BJ (cell line): ENCODE measurements around the gene IQGAP1. TPM values are rescaled to one million over a fixed set of nuclear protein-coding genes. Genes with fewer than 3 reads are reported as not detected.
"Not testable (repeated sequence)": the region's sequence is repeated elsewhere in the genome, so short reads cannot be mapped to it uniquely, and the experiment has no call there.

Source experiments
- CTCF ChIA-PET: fragments of 350-600 bp; formaldehyde crosslinking; extraction: SDS; loops from one replicate; lab custom pipeline; 2021; ENCODE audit warnings: antibody characterized with exemption, inconsistent platforms; lab: Yijun Ruan, JAX
- POLR2A ChIA-PET: fragments of 300-600 bp; sonication (Branson Sonifier 250); formaldehyde crosslinking; extraction: SDS; loops from one replicate; lab custom pipeline; 2021; ENCODE audit warnings: antibody characterized with exemption; lab: Charles Lee
- DNase-seq: peaks from one replicate; pipeline ENCODE4 v3.0.0-alpha.2; 2011; ENCODE audit warnings: low read depth
- H3K27me3 ChIP-seq: 2 replicates; pipeline ENCODE4 v1.6.0; 2011; ENCODE audit warnings: low read length; ENCODE audit not compliant: control insufficient read depth, insufficient read depth
- H3K36me3 ChIP-seq: 2 replicates; pipeline ENCODE4 v1.5.1; 2011; ENCODE audit warnings: low read length; ENCODE audit not compliant: control insufficient read depth, insufficient read depth
- H3K4me3 ChIP-seq: 2 replicates; pipeline ENCODE4 v1.5.1; 2011; ENCODE audit warnings: low read depth, mild to moderate bottlenecking, control low read depth, low read length
- polyA plus RNA-seq: library from polyadenylated mRNA; depleted of rRNA; stranded (reverse); fragments of >200 nt; gene quantifications from 2 replicates; pipeline ENCODE4 v1.2.3, GENCODE V29; 2011
- TF ChIP-seq, protein P1 (sequence below): IDR thresholded peaks from 2 replicates; pipeline ENCODE4 v1.5.1; 2011; ENCODE audit warnings: low read depth, mild to moderate bottlenecking, control low read depth, inconsistent platforms, low read length, moderate library complexity; ENCODE audit not compliant: insufficient read depth

IQGAP1 gene
- polyA plus RNA-seq, 1 experiment, result 88.7 TPM

DNA sequence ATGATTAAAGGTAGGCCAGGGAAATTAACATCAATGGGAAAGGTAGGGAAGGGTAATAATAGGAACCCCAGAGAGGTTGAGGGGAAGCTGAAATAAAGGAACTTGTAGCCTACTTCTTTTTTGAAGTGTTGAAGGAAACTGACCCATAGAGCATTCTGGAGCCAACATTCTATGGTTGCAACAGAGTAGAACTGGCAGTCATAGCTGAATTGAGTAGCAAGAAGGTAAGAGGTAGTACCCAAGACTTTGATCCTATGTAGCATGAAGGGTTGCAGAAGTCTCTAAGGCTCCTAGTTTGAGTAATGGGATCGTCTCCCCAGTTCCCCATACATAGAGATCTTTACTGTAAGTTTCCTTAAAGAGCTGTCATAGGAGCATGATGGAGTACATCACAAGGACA is 43.4 kb upstream of the IQGAP1 start:
- no peak for DNase-seq
- H3K27me3 ChIP-seq, result no peaks in the 10 kb centered on the region
- CTCF ChIA-PET, result interaction anchor here (0.6 to 1.6 kb wide), 4 partner anchors 8 to 392 kb away, joined by 3 to 7 read pairs (median 3); no protein-coding TSS in a partner anchor
- TF ChIP-seq, protein P1, sequence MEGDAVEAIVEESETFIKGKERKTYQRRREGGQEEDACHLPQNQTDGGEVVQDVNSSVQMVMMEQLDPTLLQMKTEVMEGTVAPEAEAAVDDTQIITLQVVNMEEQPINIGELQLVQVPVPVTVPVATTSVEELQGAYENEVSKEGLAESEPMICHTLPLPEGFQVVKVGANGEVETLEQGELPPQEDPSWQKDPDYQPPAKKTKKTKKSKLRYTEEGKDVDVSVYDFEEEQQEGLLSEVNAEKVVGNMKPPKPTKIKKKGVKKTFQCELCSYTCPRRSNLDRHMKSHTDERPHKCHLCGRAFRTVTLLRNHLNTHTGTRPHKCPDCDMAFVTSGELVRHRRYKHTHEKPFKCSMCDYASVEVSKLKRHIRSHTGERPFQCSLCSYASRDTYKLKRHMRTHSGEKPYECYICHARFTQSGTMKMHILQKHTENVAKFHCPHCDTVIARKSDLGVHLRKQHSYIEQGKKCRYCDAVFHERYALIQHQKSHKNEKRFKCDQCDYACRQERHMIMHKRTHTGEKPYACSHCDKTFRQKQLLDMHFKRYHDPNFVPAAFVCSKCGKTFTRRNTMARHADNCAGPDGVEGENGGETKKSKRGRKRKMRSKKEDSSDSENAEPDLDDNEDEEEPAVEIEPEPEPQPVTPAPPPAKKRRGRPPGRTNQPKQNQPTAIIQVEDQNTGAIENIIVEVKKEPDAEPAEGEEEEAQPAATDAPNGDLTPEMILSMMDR, result no peak
- no peak overlapping the region for H3K4me3 ChIP-seq
- no peaks in the 10 kb centered on the region for H3K36me3 ChIP-seq
- POLR2A ChIA-PET, result no interaction called here

DNA sequence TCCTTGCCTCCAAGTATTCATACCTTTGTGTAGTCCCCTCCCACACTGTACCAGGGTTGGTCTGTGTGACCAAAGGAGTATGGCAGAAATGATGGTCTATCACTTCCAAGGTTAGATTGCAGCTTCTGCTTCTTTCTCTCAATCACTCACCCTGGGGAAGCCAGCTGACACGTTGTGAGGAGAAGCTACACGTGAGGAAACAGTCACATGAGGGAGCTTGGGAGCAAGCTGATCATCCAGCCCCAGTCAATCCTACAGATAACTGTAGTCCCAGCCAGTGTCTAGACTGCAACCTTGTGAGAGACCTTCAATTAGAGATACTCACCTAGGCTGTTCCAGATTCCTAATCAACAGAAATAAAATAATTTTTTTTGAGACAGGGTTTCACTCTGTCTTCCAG is 42.2 kb upstream of the IQGAP1 start:
- Histone ChIP-seq H3K27me3 (no peaks in the 10 kb centered on the region; the same call in 1 of the 2 replicates), H3K4me3 (no peak overlapping the region), H3K36me3 (no peaks in the 10 kb centered on the region)
- TF ChIP-seq, protein P1, result no peak
- ChIA-PET POLR2A (no interaction called here), CTCF (interaction anchor here (1.6 kb wide), 1 partner anchor 26 kb away, joined by 7 read pairs; no protein-coding TSS in a partner anchor)
- no peak for DNase-seq

DNA sequence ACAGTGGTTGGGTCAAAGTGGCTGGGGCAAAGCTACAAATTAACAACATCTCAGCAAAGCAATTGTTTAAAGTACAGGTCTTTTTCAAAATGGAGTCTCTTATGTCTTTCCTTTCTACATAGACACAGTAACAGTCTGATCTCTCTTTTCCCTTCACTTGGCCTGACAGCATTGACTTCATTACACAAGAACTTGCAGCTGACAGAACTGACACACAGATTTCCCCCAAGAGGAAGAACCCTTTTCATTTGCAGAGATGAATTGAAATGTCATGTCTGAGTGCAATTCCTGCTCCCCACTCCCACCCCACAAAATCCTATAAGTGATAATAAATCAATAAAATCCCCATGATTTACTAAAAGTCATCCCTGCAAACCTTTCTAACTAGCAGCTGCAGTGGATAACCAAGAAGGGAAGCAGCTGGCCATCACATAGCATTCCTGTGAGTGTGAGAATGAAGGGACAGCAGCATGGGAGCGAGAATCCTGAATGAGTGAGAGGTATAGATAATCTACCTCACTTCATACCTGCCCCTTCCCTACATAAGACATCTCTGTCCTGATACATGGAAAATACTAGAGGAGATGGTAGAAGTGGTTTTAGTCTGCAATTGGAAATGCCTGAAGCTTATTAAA is 40.5 kb upstream of the IQGAP1 start:
- POLR2A ChIA-PET, DNase-seq: not testable (repeated sequence)
- CTCF ChIA-PET, result interaction anchor here (1.2 kb wide), 1 partner anchor 23 kb away, joined by 3 read pairs; no protein-coding TSS in a partner anchor

DNA sequence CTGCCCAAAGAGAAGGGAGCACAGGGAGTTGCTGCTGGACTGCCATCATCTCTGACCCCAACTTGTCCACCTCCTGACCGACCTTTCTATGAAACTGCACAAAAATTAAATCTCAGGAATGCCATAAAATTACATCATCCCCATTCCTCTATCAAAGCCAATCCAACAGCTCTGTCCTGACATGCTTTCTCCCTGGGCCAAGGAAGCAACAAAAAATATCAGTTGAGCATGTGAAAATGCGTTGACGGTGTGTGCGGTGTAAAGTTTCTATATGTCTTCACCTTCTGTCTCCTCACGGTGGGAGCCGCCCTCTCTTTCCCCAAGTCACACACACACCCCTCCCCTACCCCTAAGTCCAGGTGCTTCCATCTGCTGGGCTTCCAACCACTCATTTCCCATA is 39.6 kb upstream of the IQGAP1 start:
- Histone ChIP-seq H3K36me3 (no peaks in the 10 kb centered on the region), H3K4me3 (no peak overlapping the region), H3K27me3 (no peaks in the 10 kb centered on the region; the same call in 1 of the 2 replicates)
- TF ChIP-seq, protein P1, result no peak
- DNase-seq, result no peak
- ChIA-PET POLR2A (no interaction called here), CTCF (no interaction called here)

More for the DNA sequence above, 40.5 kb upstream of the IQGAP1 start:
- H3K4me3 ChIP-seq, H3K36me3 ChIP-seq, H3K27me3 ChIP-seq: not testable (repeated sequence)

DNA sequence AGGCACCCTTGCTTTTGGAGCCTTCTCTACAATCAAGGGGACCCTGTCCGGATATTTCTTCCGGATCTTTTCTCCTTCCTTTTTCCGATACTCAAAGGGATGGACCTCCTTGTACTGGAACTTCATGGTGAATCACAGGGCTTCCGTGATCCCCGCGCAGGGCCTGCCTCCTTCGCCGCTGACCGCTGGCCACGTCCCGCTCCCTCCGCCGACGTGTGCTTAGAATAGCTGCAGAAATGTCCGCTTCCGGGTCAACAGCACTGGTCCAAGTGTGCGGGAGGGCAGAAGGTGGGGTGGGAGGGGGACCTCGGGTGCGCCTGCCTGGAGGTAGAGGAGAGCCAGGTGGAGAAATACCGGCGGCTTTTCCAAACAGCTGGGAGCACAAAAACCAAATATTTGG is 39.0 kb upstream of the IQGAP1 start:
- no peak for DNase-seq
- Histone ChIP-seq H3K4me3 (no peak overlapping the region), H3K27me3 (no peaks in the 10 kb centered on the region; the same call in 1 of the 2 replicates), H3K36me3 (no peaks in the 10 kb centered on the region)
- TF ChIP-seq, protein P1, result no peak
- ChIA-PET POLR2A (no interaction called here), CTCF (no interaction called here)
